ENCODE results near the gene GATA5. TPM values are rescaled to one million over a fixed set of nuclear protein-coding genes. Genes with fewer than 3 reads are reported as not detected.

Gene GATA5
- total RNA-seq, 1 experiment from 2014 or later = not detected

DNA sequence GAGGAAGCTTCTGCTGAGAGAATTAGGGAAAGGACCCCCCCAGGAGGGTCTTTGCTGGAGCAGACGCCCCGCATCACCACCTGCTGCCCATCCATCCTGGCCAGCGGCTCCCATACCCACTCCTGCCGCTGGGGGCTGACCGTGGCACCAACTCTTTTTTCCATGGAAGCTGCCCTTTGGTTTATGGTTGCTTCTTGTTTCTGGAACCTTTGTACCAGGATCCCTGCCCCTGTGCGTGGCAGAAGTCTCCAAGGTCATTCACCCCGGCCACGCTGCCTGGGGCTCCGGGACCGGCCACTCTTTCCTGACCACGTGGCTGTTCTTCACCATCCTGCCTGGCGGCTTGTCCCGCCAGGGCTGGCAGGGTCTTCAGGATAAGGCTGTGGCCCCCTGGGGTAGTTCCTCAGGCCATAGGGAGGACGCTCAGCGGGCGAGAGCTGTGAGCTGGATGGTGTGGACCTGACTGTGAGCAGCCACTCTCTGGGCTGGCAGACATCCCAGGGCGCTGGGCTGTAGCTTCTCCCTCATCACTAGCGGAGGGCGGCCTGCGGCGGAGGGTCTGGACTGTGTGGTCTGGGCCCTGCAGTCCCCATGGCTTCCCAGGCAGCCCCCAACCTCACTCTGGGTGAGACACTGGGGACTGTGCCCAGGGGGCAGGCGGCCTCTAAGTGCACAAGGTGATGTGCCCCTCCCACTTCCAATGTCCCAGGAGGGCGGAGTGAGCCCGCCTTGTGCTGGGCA is 25.7 kb downstream of the GATA5 start:
- no peaks in the 10 kb centered on the region for H4K20me1 ChIP-seq (ENCODE audit: insufficient read depth)
- H3K4me2 ChIP-seq (ENCODE audit: low read length) = no peak overlapping the region
- H2AFZ ChIP-seq (ENCODE audit: low read depth, low read length, poor library complexity, severe bottlenecking) = no peak overlapping the region
- 0 out of 4 replicates have a peak, but pooled peaks cover 0 to 3% of the 10 kb centered on the region in 2 experiments for H3K4me1 ChIP-seq (ENCODE audit: control insufficient read depth in 1 of 2, insufficient read depth in 2 of 2, low read length in 2 of 2)
- no peaks in the 10 kb centered on the region for H3K79me2 ChIP-seq (ENCODE audit: insufficient read depth, low read length)
- ATAC-seq (peak; percentile 52), DNase-seq (ENCODE audit: low read depth, low spot score) (no peak)
- no peak overlapping the region for H3K4me3 ChIP-seq (replicated peaks in 1 of 2; ENCODE audit: low read depth in 1 of 2, low read length in 2 of 2)
- H3K9ac ChIP-seq (ENCODE audit: low read length) = no peak overlapping the region
- H3K27ac ChIP-seq (ENCODE audit: low read depth, low read length) = no peak overlapping the region
- H3K9me2 ChIP-seq (ENCODE audit: insufficient read depth) = no peaks in the 10 kb centered on the region
- ChIA-PET CTCF (no interaction called here), RAD21 (ENCODE audit: low non-redundant PET in 1 of 2, low total read pairs in 2 of 2, uncharacterized antibody in 2 of 2, unreplicated experiment in 2 of 2) (no interaction called here), POLR2A (no interaction called here)
- no TSS peak for BruUV-seq (replicated peaks)
- 0 out of 2 replicates have a peak, but pooled peaks cover 4% of the 10 kb centered on the region for H3K27me3 ChIP-seq (ENCODE audit: insufficient read depth, low read length)
- no peaks in the 10 kb centered on the region for H3K36me3 ChIP-seq (ENCODE audit: control insufficient read depth in 1 of 2, insufficient read depth in 2 of 2, low read length in 2 of 2)
- H3K9me3 ChIP-seq (ENCODE audit: control insufficient read depth in 1 of 2, insufficient read depth in 1 of 2, low read depth in 1 of 2, low read length in 2 of 2) = no peaks in the 10 kb centered on the region
- intact Hi-C loops (cut with micrococcal nuclease) = no loop called here
- TF ChIP-seq ELF1 (IDR thresholded peaks at IDR 0.05; ENCODE audit: borderline replicate concordance, low read depth) (no peak), TCF7L2 (IDR thresholded peaks at IDR 0.05; ENCODE audit: borderline replicate concordance, extremely low read depth, insufficient read depth, insufficient read length) (no peak), FOSL1 (IDR thresholded peaks at IDR 0.05; ENCODE audit: low read depth) (no peak), SIN3A (IDR thresholded peaks at IDR 0.05; ENCODE audit: low read depth) (no peak), ZFX (IDR thresholded peaks at IDR 0.05) (no peak)
- TF ChIP-seq, protein P1, sequence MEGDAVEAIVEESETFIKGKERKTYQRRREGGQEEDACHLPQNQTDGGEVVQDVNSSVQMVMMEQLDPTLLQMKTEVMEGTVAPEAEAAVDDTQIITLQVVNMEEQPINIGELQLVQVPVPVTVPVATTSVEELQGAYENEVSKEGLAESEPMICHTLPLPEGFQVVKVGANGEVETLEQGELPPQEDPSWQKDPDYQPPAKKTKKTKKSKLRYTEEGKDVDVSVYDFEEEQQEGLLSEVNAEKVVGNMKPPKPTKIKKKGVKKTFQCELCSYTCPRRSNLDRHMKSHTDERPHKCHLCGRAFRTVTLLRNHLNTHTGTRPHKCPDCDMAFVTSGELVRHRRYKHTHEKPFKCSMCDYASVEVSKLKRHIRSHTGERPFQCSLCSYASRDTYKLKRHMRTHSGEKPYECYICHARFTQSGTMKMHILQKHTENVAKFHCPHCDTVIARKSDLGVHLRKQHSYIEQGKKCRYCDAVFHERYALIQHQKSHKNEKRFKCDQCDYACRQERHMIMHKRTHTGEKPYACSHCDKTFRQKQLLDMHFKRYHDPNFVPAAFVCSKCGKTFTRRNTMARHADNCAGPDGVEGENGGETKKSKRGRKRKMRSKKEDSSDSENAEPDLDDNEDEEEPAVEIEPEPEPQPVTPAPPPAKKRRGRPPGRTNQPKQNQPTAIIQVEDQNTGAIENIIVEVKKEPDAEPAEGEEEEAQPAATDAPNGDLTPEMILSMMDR (IDR thresholded peaks at IDR 0.05 in 2 of 3, conservative IDR thresholded peaks at IDR 0.05 in 1 of 3; ENCODE audit: borderline replicate concordance in 1 of 3, insufficient read depth in 1 of 3, low read depth in 2 of 3, low read length in 2 of 3) = peak in 2 of 3 experiments; percentile 24 to 33; a peak in 3 of 6 replicates

DNA sequence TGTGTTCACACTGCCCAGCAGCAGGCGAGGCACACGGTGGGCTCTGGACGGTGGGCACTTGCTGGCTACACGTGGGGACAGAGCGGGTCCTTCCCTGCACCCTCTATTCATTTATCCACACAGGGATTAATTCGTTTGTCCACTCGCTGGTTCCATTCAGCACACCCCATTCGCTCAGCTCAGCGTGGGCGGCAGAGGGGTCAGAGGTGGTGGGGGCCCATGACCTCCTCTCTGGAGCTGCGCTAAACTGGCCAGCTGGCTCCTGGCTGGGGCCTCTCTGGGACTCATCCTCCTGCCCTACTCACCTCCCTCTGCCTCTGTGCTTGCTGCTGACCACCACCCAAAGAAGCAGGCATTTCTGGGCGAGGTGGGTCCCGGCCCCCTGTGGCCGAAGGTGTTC is 27.0 kb downstream of the GATA5 start:
- BruUV-seq (replicated peaks) = no TSS peak
- no peaks in the 10 kb centered on the region for H4K20me1 ChIP-seq (ENCODE audit: insufficient read depth)
- no peaks in the 10 kb centered on the region for H3K36me3 ChIP-seq (ENCODE audit: control insufficient read depth in 1 of 2, insufficient read depth in 2 of 2, low read length in 2 of 2)
- H3K4me3 ChIP-seq (replicated peaks in 1 of 2; ENCODE audit: low read depth in 1 of 2, low read length in 2 of 2) = no peak overlapping the region
- no peak overlapping the region for H3K4me2 ChIP-seq (ENCODE audit: low read length)
- H2AFZ ChIP-seq (ENCODE audit: low read depth, low read length, poor library complexity, severe bottlenecking) = no peak overlapping the region
- POLR2A ChIA-PET = no interaction called here
- no peaks in the 10 kb centered on the region for H3K9me2 ChIP-seq (ENCODE audit: insufficient read depth)
- 0 out of 2 replicates have a peak, but pooled peaks cover 4% of the 10 kb centered on the region for H3K27me3 ChIP-seq (ENCODE audit: insufficient read depth, low read length)
- H3K4me1 ChIP-seq (ENCODE audit: control insufficient read depth in 1 of 2, insufficient read depth in 2 of 2, low read length in 2 of 2) = 0 out of 4 replicates have a peak, but pooled peaks cover 0 to 3% of the 10 kb centered on the region in 2 experiments
- DNase-seq (ENCODE audit: low read depth, low spot score) (no peak), ATAC-seq (no peak)
- no peak overlapping the region for H3K9ac ChIP-seq (ENCODE audit: low read length)
- RAD21 ChIA-PET (ENCODE audit: low non-redundant PET in 1 of 2, low total read pairs in 2 of 2, uncharacterized antibody in 2 of 2, unreplicated experiment in 2 of 2) = no interaction called here
- H3K9me3 ChIP-seq (ENCODE audit: control insufficient read depth in 1 of 2, insufficient read depth in 1 of 2, low read depth in 1 of 2, low read length in 2 of 2) = no peaks in the 10 kb centered on the region
- no peak overlapping the region for H3K27ac ChIP-seq (ENCODE audit: low read depth, low read length)
- CTCF ChIA-PET = no interaction called here
- no peaks in the 10 kb centered on the region for H3K79me2 ChIP-seq (ENCODE audit: insufficient read depth, low read length)
- TF ChIP-seq EZH2 (IDR thresholded peaks at IDR 0.05) (no peak), YY1 (IDR thresholded peaks at IDR 0.05; ENCODE audit: extremely low read depth, insufficient replicate concordance, low read depth, low read length) (no peak), TCF7L2 (IDR thresholded peaks at IDR 0.05; ENCODE audit: borderline replicate concordance, extremely low read depth, insufficient read depth, insufficient read length) (no peak), ZNF274 (IDR thresholded peaks at IDR 0.05; ENCODE audit: low read depth, low read length) (no peak), CBX3 (IDR thresholded peaks at IDR 0.05; ENCODE audit: low read depth) (no peak), SIN3A (IDR thresholded peaks at IDR 0.05; ENCODE audit: low read depth) (no peak), JUND (IDR thresholded peaks at IDR 0.05) (no peak), RAD21 (IDR thresholded peaks at IDR 0.05; ENCODE audit: low read depth) (no peak), FOSL1 (IDR thresholded peaks at IDR 0.05; ENCODE audit: low read depth) (no peak), ZFX (IDR thresholded peaks at IDR 0.05) (no peak), EGR1 (IDR thresholded peaks at IDR 0.05; ENCODE audit: low read depth) (no peak), POLR2AphosphoS5 (IDR thresholded peaks at IDR 0.05; ENCODE audit: low read depth, low read length) (no peak), ELF1 (IDR thresholded peaks at IDR 0.05; ENCODE audit: borderline replicate concordance, low read depth) (no peak)
- TF ChIP-seq, protein P2, sequence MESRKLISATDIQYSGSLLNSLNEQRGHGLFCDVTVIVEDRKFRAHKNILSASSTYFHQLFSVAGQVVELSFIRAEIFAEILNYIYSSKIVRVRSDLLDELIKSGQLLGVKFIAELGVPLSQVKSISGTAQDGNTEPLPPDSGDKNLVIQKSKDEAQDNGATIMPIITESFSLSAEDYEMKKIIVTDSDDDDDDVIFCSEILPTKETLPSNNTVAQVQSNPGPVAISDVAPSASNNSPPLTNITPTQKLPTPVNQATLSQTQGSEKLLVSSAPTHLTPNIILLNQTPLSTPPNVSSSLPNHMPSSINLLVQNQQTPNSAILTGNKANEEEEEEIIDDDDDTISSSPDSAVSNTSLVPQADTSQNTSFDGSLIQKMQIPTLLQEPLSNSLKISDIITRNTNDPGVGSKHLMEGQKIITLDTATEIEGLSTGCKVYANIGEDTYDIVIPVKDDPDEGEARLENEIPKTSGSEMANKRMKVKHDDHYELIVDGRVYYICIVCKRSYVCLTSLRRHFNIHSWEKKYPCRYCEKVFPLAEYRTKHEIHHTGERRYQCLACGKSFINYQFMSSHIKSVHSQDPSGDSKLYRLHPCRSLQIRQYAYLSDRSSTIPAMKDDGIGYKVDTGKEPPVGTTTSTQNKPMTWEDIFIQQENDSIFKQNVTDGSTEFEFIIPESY (IDR thresholded peaks at IDR 0.05; ENCODE audit: extremely low read depth, insufficient replicate concordance, low read length) = no peak
- intact Hi-C loops (cut with micrococcal nuclease) = no loop called here
